H1 (cell line): ENCODE measurements around the gene DGKZ. TPM values are rescaled to one million over a fixed set of nuclear protein-coding genes. Genes with fewer than 3 reads are reported as not detected.

Experiments
- CTCF ChIA-PET: fragments of 300-600 bp; sonication (Branson Sonifier 250); formaldehyde crosslinking; loops from one replicate; lab custom pipeline; 2021; ENCODE audit not compliant: partially characterized antibody; lab: Charles Lee
- POLR2A ChIA-PET: fragments of 300-600 bp; sonication (Branson Sonifier 250); formaldehyde crosslinking; loops from one replicate; lab custom pipeline; 2021; ENCODE audit warnings: inconsistent platforms; ENCODE audit not compliant: partially characterized antibody; lab: Charles Lee
- DNase-seq, 2 experiments: peaks; one replicate each; pipeline versions ENCODE4 v3.0.0 to v3.0.0-alpha.2; 2010 to 2022; ENCODE audit warnings: low spot score in 2 of 2, low read depth in 1 of 2, mixed read lengths in 1 of 2
- FAIRE-seq: peaks from 2 replicates; lab custom pipeline; 2011; peaks lifted over from hg19 to GRCh38; lab: Jason Lieb, UNC
- H2AFZ ChIP-seq: 2 replicates; pipeline ENCODE4 v1.8.1; 2012; ENCODE audit warnings: low read length, inconsistent platforms
- H2AK5ac ChIP-seq: 2 replicates; pipeline ENCODE4 v1.6.1; 2013; ENCODE audit warnings: low read depth, low read length
- H2BK120ac ChIP-seq: replicated peaks from 2 replicates; pipeline ENCODE3; 2013; ENCODE audit warnings: low read depth, low read length, inconsistent platforms
- H2BK12ac ChIP-seq: 2 replicates; pipeline ENCODE4 v1.6.1; 2013; ENCODE audit warnings: low read depth, low read length
- H2BK15ac ChIP-seq: 2 replicates; pipeline ENCODE4 v1.6.1; 2013; ENCODE audit warnings: low read length
- H2BK20ac ChIP-seq: 2 replicates; pipeline ENCODE4 v1.6.1; 2013; ENCODE audit warnings: low read length
- H2BK5ac ChIP-seq: 2 replicates; pipeline ENCODE4 v1.6.1; 2013; ENCODE audit warnings: low read depth, low read length
- H3K14ac ChIP-seq: 2 replicates; pipeline ENCODE4 v1.6.1; 2013; ENCODE audit warnings: inconsistent platforms; ENCODE audit not compliant: insufficient read length
- H3K18ac ChIP-seq: 2 replicates; pipeline ENCODE4 v1.6.1; 2013; ENCODE audit warnings: low read length; ENCODE audit errors: extremely low read depth
- H3K23ac ChIP-seq: 2 replicates; pipeline ENCODE4 v1.6.1; 2013; ENCODE audit warnings: inconsistent platforms; ENCODE audit not compliant: insufficient read length
- H3K23me2 ChIP-seq: 2 replicates; pipeline ENCODE4 v1.6.1; 2013; ENCODE audit warnings: low read depth, low read length
- H3K27ac ChIP-seq: 2 replicates; pipeline ENCODE4 v1.6.1; 2011; ENCODE audit warnings: low read depth, low read length, inconsistent platforms
- H3K27me3 ChIP-seq, 4 experiments: replicated peaks in 1 of 4; 1 replicate in 1 of 4; 2 replicates in 3 of 4; pipeline versions ENCODE4 v1.6.1 to v1.8.1; 2011 to 2013; ENCODE audit warnings: low read length in 3 of 4, mild to moderate bottlenecking in 3 of 4, inconsistent platforms in 2 of 4, mixed read lengths in 2 of 4, moderate library complexity in 1 of 4; ENCODE audit not compliant: control insufficient read depth in 3 of 4, insufficient read depth in 3 of 4; ENCODE audit errors: extremely low read depth in 1 of 4
- H3K36me3 ChIP-seq, 4 experiments: 2 replicates each; pipeline versions ENCODE4 v1.6.1 to v1.8.1; 2011 to 2013; ENCODE audit warnings: mild to moderate bottlenecking in 4 of 4, low read length in 3 of 4, moderate library complexity in 2 of 4, control low read depth in 1 of 4, inconsistent platforms in 1 of 4; ENCODE audit not compliant: insufficient read depth in 4 of 4, control insufficient read depth in 2 of 4
- H3K4ac ChIP-seq: replicated peaks from 2 replicates; pipeline ENCODE3; 2013; ENCODE audit warnings: low read length, low read depth, mixed read lengths, inconsistent platforms; ENCODE audit not compliant: insufficient read length
- H3K4me1 ChIP-seq, 4 experiments: replicated peaks in 1 of 4; 1 replicate in 1 of 4; 2 replicates in 3 of 4; pipeline versions ENCODE4 v1.6.1 to v1.8.1; 2011 to 2013; ENCODE audit warnings: low read length in 3 of 4, inconsistent platforms in 2 of 4, mixed read lengths in 1 of 4; ENCODE audit not compliant: insufficient read depth in 4 of 4, control insufficient read depth in 3 of 4
- H3K4me2 ChIP-seq, 2 experiments: 2 replicates each; pipeline versions ENCODE4 v1.6.1 to v1.8.1; 2011 to 2013; ENCODE audit warnings: low read depth in 2 of 2, low read length in 2 of 2, control low read depth in 1 of 2, inconsistent platforms in 1 of 2, mild to moderate bottlenecking in 1 of 2; ENCODE audit not compliant: insufficient read depth in 1 of 2
- H3K4me3 ChIP-seq, 4 experiments: fragments of 200-600, 300-600 bp in 1 of 4; sonication (generic), shearing (Covaris generic), sonication (Bioruptor Twin) in 1 of 4; 2 replicates each; pipeline versions ENCODE4 v1.5.1 to v1.8.1; 2011 to 2016; ENCODE audit warnings: low read length in 4 of 4, low read depth in 3 of 4, control low read depth in 2 of 4, inconsistent platforms in 2 of 4, mild to moderate bottlenecking in 2 of 4, mixed read lengths in 1 of 4, moderate library complexity in 1 of 4; ENCODE audit not compliant: insufficient read depth in 2 of 4; ENCODE audit errors: extremely low read depth in 1 of 4
- H3K56ac ChIP-seq: replicated peaks from 2 replicates; pipeline ENCODE3; 2013; ENCODE audit warnings: low read depth, mild to moderate bottlenecking, mixed read lengths, low read length, inconsistent platforms; ENCODE audit not compliant: insufficient read length
- H3K79me1 ChIP-seq: 2 replicates; pipeline ENCODE4 v1.6.1; 2013; ENCODE audit warnings: low read depth, low read length, control low read depth
- H3K79me2 ChIP-seq, 2 experiments: 2 replicates each; pipeline versions ENCODE4 v1.6.1 to v1.8.1; 2012 to 2013; ENCODE audit warnings: low read length in 2 of 2, mild to moderate bottlenecking in 2 of 2, inconsistent platforms in 1 of 2; ENCODE audit not compliant: insufficient read depth in 2 of 2, control insufficient read depth in 1 of 2
- H3K9ac ChIP-seq, 4 experiments: replicated peaks in 1 of 4; 1 replicate in 1 of 4; 2 replicates in 3 of 4; pipeline versions ENCODE4 v1.6.1 to v1.8.1; 2011 to 2013; ENCODE audit warnings: low read depth in 3 of 4, low read length in 3 of 4, control low read depth in 2 of 4, mild to moderate bottlenecking in 2 of 4, moderate library complexity in 2 of 4, inconsistent platforms in 1 of 4; ENCODE audit errors: extremely low read depth in 1 of 4
- H3K9me3 ChIP-seq, 2 experiments: 2 replicates each; pipeline versions ENCODE4 v1.6.1 to v1.8.1; 2012 to 2013; ENCODE audit warnings: mild to moderate bottlenecking in 2 of 2, moderate library complexity in 2 of 2, control low read depth in 1 of 2, inconsistent platforms in 1 of 2, low read depth in 1 of 2, low read length in 1 of 2, mixed read lengths in 1 of 2; ENCODE audit not compliant: insufficient read depth in 2 of 2
- H4K20me1 ChIP-seq, 2 experiments: replicated peaks in 1 of 2; 2 replicates each; pipeline versions ENCODE3 to v1.8.1; 2011 to 2013; ENCODE audit warnings: inconsistent platforms in 2 of 2, low read length in 2 of 2, mild to moderate bottlenecking in 1 of 2; ENCODE audit not compliant: insufficient read depth in 2 of 2, control insufficient read depth in 1 of 2
- H4K5ac ChIP-seq: 2 replicates; pipeline ENCODE4 v1.6.1; 2013; ENCODE audit warnings: low read length, low read depth, mixed read lengths, inconsistent platforms; ENCODE audit not compliant: insufficient read length
- H4K8ac ChIP-seq: 2 replicates; pipeline ENCODE4 v1.8.0; 2013; ENCODE audit warnings: mild to moderate bottlenecking, moderate library complexity, low read length, inconsistent platforms; ENCODE audit not compliant: insufficient read depth; ENCODE audit errors: extremely low read depth
- H4K91ac ChIP-seq: replicated peaks from 2 replicates; pipeline ENCODE3; 2013; ENCODE audit warnings: low read length, mixed read lengths, inconsistent platforms; ENCODE audit not compliant: insufficient read length
- BRCA1 ChIP-seq: IDR thresholded peaks from 2 replicates; pipeline ENCODE4 v1.6.1; 2012; ENCODE audit warnings: low read depth, low read length, improper control_type of control experiment
- TAF7 ChIP-seq: optimal IDR thresholded peaks from 2 replicates; pipeline ENCODE3; 2011; ENCODE audit warnings: low read depth, mild to moderate bottlenecking, inconsistent platforms, low read length, moderate library complexity, borderline replicate concordance
- WGBS, 2 experiments: shearing (Covaris generic) in 1 of 2; methylation state at CpG; one replicate each; pipeline versions ENCODE4 v1.1.6 to v1.1.7; 2013 to 2015; ENCODE audit warnings: low lambda C conversion rate in 2 of 2, mixed read lengths in 2 of 2, inconsistent platforms in 1 of 2, low coverage in 1 of 2, missing lambda C conversion rate in 1 of 2; ENCODE audit not compliant: insufficient replicate concordance in 2 of 2, insufficient coverage in 1 of 2, insufficient read length in 1 of 2; ENCODE audit errors: extremely low coverage in 1 of 2, missing lambda C conversion rate in 1 of 2; 5-methylcytosine and 5-hydroxymethylcytosine counted together
- polyA plus RNA-seq, 7 experiments: library from polyadenylated mRNA; depleted of rRNA in 3 of 7; stranded (reverse) in 5 of 7; unstranded in 2 of 7; fragments of >200 nt in 5 of 7; fragments of 200-250 nt in 2 of 7; gene quantifications; 1 replicate in 5 of 7; 2 replicates in 1 of 7; 4 replicates in 1 of 7; pipeline versions ENCODE4 v1.2.1 to v1.2.3, GENCODE V29; 2011 to 2013; ENCODE audit warnings: missing spikeins in 2 of 7, mixed read lengths in 2 of 7
- total RNA-seq: library from RNA; stranded (reverse); fragmentation: NEBNext Ultra II Directional; extraction: Animal tissue kit (Norgen Biotek cat#: 25700); gene quantifications from 2 replicates; pipeline ENCODE4 v1.2.1, GENCODE V29; 2021

Gene DGKZ
- total and polyA plus RNA-seq, 2 of the 8 experiments (the other 6 are each of a cell fraction or from before 2014, with no cell fraction given): 84.4 to 184 TPM

GRCh38 chr11:46335890-46336562 lies 11.2 kb upstream of the DGKZ start:
- H3K4me1 ChIP-seq: peaks cover 25 to 57% (median 51%) of the 10 kb centered on the region in 4 experiments
- H2BK15ac ChIP-seq: peak overlapping the region; percentile 65; the same call in 1 of the 2 replicates
- H3K23ac ChIP-seq: no peak overlapping the region
- no peak for TF ChIP-seq BRCA1
- TF ChIP-seq TAF7: no peak
- POLR2A ChIA-PET: interaction anchor here (0.7 to 1.6 kb wide), 4 partner anchors 10 to 41 kb away, joined by 3 to 5 read pairs (median 4); no protein-coding TSS in a partner anchor
- H4K20me1 ChIP-seq: no peaks in the 10 kb centered on the region
- H2BK120ac ChIP-seq: peak overlapping the region; percentile 51
- no peaks in the 10 kb centered on the region for H3K9me3 ChIP-seq
- no peak overlapping the region for H4K8ac ChIP-seq
- H3K27me3 ChIP-seq: peaks cover 14 to 36% (median 35%) of the 10 kb centered on the region in 4 experiments
- H3K9ac ChIP-seq: no peak overlapping the region
- H3K18ac ChIP-seq: peak overlapping the region; percentile 66
- peak overlapping the region; percentile 84; the same call in 1 of the 2 replicates for H2BK5ac ChIP-seq
- peak overlapping the region; percentile 91 for H2BK12ac ChIP-seq
- H3K14ac ChIP-seq: no peak overlapping the region
- H2BK20ac ChIP-seq: peak overlapping the region; percentile 88
- H2AFZ ChIP-seq: no peak overlapping the region
- peaks cover 8% of the 10 kb centered on the region; the same call in 1 of the 2 replicates for H3K23me2 ChIP-seq
- FAIRE-seq (no peak), DNase-seq (no peak)
- H3K79me2 ChIP-seq: no peaks in the 10 kb centered on the region
- H2AK5ac ChIP-seq: peak overlapping the region; percentile 91
- H4K91ac ChIP-seq: peak overlapping the region; percentile 61
- H3K4ac ChIP-seq: peak overlapping the region; percentile 4
- H3K56ac ChIP-seq: no peak overlapping the region
- CTCF ChIA-PET: interaction anchor here (1.1 to 42.5 kb wide), 5 partner anchors 21 to 96 kb away, joined by 3 to 1004 read pairs (median 7); partner anchors contain the start of genes DGKZ and MDK
- H4K5ac ChIP-seq: no peak overlapping the region
- 0 out of 2 replicates have a peak, but pooled peaks cover under 1% of the 10 kb centered on the region for H3K79me1 ChIP-seq
- 0 out of 4 replicates have a peak overlapping the region, but pooled peaks of 1 of the 2 experiments have one; percentile 19 for H3K4me2 ChIP-seq
- no peak overlapping the region for H3K27ac ChIP-seq
- WGBS, 2 experiments: 73% methylated on average over 11 of the region's 11 CpGs; no CpG with 5 or more reads in 1 of the 2 experiments
- no peak overlapping the region for H3K4me3 ChIP-seq
- H3K36me3 ChIP-seq: no peaks in the 10 kb centered on the region
